ENCODE results near the gene NEK9.
"Not testable (repeated sequence)": the region's sequence is repeated elsewhere in the genome, so short reads cannot be mapped to it uniquely, and the experiment has no call there.

Gene NEK9

DNA sequence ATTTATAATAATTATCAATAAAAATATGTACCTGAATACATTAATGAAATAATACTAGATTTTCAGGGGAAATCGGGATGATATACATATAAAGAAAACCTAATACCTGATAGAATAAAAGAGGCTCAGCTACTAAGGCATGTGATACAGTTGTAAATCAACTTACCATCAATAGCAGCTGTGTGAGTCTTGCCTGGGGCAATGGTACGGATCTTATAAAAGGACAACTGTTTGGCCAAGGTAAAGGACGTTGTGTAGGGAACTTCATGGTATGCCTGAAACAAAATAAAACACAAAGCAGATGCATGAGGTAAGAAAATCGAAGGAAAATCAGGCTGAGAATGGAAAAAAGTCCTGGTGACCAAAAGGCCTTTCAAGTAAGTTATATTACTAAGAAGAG, 25.4 kb downstream of the NEK9 start:
- DNase-seq (ENCODE audit: low spot score) = no peak

DNA sequence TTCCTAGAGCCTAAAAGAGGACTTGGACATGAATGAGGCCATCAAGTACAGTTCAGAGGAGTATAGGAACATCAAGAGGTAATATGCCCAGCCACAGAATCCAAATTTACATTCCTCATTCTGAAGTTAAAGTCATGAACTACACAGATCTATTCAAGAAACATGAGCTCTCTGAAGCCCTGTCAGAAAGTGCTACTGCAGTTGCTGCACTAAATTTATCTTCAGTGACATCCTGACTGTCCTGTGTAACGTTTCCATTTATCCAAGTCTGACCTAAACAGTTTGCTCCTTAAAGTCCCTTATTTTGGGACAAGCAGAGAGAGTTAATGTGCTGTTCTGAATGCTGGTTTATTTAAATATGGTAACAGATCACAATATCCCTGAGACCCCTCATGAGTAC, 28.2 kb downstream of the NEK9 start:
- DNase-seq (ENCODE audit: low spot score) = no peak

DNA sequence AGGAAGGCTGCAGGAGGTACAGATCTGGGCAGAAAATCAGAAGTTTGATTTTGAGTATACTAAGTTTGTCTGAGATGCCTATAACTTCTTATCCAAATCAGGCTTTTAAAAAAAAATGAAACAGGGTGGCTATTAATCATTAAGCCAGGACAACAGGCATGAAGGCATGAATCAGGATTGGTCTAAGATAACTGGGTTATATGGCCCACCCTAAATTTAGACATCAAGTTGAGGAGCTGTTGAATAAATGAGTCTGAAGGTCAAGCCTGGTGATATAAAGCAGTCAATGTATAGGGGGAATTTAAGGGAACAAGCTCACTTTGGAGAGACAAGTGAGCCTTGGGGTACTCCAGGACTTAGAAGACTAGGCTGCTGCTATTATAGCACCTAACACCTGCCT, 28.6 kb downstream of the NEK9 start:
- no peak for DNase-seq (ENCODE audit: low spot score)

DNA sequence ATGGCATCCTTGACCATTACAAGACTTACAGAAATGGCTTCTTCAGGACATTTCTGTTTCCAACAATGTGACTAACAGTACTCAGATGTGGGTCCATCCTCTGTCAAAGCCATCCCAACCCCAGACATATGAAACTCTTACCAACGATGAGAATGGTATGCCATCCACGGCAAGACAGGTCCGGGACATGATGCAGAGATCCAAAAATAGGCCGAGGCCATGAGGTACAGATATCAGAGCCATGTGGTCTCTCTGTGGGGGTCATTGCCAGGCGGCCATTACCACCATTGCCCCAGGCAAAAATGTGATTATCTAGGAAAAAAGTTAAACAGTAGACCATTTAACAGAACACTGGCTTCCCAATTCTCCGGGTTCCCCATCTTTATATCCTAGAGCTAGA, 29.9 kb downstream of the NEK9 start:
- DNase-seq (ENCODE audit: low spot score) = no peak

DNA sequence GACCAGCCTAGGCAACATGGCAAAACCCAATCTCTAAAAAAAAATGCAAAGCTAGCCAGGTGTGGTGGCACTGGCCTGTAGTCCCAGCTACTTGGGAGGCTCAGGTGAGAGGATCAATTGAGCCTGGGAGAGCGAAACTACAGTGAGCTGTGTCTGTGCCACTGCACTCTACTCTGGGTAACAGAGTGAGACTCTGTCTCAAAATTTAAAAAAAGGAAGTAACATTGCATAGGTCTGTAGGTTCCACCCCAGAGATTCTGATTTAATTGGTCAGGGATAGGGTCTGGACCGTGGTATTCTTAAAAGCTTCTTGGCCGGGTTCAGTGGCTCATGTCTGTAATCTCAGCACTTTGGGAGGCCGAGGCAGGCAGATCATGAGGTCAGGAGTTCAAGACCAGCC, 31.2 kb downstream of the NEK9 start:
- DNase-seq (ENCODE audit: low spot score) = no peak

DNA sequence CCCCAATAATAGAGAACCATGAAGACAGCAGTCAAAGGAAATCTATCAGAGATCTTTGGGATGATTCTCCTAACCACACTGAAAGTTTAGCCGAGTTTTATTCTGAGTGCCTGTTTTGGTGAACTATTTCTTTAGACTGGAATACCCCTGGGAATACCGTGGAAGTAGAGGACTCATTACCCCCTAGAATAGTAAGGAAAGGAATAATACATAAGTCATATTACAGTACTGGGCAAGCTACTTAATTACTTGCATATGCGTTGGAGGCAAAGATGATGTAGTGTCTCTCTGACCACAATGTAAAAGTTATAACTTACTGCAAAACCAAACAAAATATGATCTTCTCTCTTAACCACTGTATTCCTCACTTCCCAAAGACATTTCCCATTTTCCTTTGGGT, 32.0 kb downstream of the NEK9 start:
- DNase-seq (ENCODE audit: low spot score) = no peak

DNA sequence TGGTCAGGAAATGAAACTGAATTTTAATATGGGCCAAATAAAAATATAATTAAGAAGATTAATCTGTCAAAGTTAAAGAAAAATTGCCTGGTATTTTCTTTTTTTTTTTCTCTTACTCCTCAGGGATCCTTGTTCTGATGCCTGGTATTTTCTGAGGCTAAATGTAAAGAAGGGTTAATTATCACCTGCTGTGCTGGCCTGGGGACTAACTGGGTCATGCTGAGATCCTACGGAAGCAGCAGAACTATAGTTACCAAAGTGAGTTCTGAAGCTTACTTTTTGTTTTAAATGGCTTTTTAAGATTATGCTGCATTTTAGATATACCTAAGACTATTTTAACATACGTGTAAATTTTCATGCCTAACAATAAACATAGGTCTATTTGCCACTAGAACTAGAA, 34.1 kb downstream of the NEK9 start:
- no peak for DNase-seq (ENCODE audit: low spot score)

DNA sequence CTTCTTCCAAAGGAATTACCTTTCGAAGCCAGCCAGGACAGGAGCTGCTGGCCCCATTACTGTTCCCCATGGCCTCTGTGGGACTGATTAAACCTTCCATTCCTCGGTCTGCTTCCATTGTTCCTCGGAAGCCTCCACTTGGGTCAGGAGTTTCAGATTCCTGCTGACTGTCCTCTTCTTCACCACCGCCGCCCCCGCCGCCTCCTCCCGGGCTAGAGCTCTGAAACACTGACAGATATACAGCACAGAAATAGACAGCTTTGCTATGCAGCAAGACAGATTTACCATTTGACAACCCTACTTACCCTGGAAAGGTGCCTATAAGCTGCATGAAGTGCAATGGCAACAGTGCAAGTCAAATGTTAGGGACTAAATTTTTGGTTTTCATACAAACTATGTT, 35.6 kb downstream of the NEK9 start:
- no peak for DNase-seq (ENCODE audit: low spot score)

DNA sequence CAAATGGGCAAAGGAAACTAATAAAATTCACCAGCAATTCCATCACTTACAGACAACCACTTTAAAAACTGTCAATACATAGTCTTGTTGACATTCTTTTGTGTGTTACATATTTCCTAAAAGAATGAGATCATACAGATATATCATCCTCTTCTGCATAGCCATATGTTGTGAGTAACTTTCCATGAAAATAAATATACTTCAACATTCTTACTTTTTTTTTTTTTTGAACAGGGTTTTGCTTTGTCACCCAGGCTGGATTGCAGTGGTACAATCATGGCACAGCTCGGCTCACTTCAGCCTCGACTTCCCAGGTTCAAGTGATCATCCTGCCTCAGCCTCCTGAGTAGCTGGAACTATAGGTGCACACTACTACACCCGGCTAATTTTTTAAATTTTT, 36.5 kb downstream of the NEK9 start:
- no peak for DNase-seq (ENCODE audit: low spot score)

DNA sequence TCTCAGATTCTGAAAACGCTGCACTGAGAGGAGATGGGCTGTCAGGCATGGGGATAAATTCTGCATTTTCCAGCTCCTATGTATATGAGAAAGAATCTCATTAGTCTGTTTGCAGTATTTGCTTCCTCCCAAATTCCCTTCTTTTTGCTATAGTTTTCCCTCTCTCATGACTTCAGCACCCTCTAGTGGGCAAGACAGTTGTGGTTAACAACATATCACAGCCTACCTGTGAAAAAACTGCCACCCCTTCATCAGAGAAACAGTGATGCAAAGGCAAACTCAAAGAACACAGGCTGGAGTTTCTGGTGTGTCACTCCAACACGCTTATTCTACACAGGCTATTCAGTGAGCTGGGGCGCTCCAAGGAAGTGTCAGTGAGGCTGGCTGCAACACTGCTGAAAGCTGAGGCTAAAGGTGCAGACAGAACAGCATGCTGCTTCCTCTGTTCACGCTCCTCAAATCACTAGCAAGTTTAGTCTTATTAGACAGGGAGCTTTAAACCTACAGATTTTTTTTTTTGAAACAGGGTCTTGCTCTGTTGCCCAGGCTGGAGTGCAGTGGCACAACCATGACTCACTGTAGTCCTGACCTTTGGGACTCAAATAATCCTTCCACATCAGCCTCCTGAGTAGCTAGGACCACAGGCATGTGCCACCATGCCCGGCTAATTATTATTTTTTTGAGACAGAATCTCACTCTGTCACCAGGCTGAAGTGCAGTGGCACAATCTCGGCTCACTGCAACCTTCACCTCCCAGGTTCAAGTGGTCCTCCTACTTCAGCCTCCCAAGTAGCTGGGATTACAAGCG, 38.1 kb downstream of the NEK9 start:
- DNase-seq (ENCODE audit: low spot score) = peak; percentile 68

DNA sequence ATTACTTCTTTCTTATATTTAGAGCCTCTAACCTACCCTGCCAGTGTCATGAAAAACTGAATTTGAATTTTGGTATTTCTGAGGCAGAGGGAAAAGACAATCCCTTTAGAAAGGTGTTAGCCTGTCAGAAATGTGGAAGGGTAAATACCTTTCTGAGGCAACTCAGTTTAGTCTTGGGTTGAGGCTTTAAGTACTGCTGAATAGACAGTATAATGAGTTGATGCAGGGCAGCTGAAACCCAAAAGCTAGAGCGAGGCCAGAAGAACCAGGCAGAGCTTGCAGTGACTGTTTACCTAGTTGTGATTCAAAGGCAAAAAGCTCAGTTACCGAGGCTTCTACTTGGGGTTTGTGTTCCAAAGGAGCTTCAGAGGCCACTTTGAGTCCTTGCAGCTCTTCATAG, 38.7 kb downstream of the NEK9 start:
- no peak for DNase-seq (ENCODE audit: low spot score)

DNA sequence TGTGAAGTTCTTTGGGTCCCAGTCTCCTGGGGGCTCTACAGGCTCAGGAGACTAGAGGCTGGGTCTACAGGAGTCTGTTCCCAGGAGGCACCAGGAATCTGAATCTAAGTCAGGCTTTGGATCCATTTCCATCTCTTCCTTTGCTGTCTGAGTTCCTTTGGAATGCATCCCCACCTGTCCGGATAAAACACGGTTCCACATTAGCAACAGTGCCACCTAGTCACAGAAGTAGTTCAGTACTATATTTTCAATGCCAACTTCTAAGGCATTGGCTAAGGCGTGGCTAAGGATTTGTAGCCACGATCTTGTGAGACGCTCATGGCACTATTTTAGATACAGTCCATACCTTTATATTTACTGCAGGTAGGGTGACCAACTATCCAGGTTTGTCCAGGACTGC, 42.3 kb downstream of the NEK9 start:
- no peak for DNase-seq (ENCODE audit: low spot score)

DNA sequence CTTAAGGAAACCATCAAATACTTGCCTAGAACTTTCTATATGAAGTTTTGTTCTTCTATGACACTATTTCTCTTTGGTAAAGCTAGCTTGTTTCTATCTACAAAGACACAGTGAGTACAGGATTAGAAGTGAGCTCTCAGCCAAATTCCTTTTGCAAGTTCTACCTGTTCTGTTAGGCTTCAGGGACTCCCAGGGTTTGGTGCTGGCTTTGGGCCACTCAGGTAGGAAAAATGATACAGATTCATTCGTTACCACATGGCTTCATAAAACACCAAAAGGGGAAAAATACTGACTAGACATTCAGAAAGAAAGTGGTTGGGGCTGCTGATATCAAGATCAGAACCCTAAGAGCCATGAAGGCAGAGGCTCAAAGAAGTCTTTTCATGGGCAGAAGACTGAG, 43.6 kb downstream of the NEK9 start:
- DNase-seq (ENCODE audit: low spot score) = no peak

DNA sequence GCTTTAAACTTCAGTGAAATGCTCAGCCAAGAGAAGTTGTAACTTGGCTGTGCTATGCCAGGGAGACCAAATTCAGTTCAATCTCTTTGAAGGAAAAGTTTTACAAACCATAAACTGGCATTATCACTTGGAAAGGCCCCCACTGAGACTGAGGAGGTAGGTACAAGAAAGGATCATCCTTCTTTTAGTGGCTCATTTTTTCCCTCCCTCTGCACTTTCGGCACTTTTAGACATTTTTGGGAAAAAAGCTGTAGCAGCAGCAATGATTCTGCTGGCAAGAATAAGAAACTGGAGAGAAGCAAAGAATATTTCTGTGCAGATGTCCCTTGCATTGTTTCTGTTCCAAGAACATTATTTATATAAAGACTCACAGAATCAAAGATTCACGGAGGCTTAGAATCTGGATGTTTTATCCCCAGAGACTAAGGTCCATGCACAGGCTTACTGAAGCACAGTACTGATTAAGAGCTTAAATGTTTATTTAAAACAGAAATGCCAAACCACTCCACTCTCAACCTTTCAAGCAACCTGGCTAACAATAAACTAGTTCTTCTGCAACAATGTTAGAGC, 45.1 kb downstream of the NEK9 start:
- no peak for DNase-seq (ENCODE audit: low spot score)

DNA sequence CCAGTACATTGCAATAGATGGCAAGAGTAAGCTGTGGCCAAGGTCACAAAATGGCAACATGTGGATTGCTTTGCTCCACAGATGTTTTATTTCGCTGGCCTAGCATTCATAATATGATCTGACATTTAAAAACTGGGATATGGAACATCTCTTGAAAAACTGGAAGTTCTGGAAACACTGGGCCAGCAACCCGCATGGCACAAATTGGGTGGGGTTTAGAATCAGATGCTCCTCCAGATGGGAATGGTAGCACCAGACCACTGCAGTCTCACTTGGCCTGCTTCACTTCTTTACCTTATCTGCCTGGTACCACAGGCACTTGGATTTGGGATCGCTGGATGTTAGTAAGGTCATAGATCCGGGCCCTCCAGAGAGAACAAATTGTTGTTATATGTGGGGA, 47.3 kb downstream of the NEK9 start:
- no peak for DNase-seq (ENCODE audit: low spot score)

DNA sequence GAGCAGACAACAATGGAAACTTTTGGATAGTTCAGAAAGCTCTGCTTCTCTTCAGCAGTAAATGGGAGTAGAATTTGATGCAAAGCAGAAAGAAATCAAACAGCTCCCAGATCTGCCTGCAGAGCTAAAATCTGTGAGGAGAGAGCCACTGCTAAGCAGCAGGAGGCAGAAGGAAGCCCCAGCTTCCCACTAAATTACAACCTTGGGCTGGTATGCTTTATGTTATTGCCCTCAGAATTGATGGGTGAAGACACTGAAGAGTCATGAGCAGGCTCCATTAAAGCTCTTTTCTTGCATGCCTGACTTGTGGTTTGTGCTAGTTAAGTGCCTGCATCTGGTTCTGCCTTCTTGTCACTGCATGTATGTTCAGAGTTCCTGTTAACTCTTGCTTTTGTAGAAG, 49.1 kb downstream of the NEK9 start:
- no peak for DNase-seq (ENCODE audit: low spot score)

DNA sequence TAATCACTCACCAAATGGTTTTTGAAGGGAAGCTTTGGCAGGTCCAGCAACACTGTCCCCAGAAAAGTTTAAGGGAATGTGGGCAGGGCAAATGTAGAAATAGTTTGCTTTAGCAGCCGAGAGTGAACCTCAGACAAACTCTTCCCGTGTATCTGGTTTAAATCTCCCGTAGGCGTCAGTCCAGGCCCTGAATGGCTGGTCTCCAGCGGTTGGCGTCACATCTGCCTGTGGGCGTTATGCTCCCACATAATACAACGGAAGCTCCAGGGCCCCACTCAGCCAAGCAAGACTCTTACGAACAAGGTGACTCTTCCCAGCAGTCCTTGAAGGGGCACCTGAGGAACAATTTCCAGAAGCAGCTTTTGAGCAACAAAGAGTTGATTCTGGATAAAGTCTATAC, 56.5 kb downstream of the NEK9 start:
- DNase-seq (ENCODE audit: low spot score) = no peak

DNA sequence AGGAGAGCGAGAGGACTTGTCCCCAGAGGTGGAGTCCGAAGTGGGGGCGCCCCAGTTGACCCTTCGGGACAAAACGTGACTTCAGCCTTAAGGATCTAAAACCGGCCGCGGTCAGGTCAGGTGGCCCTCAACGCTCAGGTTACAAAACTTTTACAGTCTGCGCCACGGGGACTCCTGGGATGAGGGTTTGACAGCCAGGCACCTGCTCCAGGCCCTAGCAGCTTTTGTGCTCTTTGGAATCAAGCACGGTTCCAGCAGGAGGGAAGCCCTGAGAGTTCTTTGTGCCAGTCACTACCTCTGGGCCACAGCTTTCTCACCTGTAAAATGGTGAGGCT, 57.1 kb downstream of the NEK9 start:
- peak; percentile 61 for DNase-seq (ENCODE audit: low spot score)

DNA sequence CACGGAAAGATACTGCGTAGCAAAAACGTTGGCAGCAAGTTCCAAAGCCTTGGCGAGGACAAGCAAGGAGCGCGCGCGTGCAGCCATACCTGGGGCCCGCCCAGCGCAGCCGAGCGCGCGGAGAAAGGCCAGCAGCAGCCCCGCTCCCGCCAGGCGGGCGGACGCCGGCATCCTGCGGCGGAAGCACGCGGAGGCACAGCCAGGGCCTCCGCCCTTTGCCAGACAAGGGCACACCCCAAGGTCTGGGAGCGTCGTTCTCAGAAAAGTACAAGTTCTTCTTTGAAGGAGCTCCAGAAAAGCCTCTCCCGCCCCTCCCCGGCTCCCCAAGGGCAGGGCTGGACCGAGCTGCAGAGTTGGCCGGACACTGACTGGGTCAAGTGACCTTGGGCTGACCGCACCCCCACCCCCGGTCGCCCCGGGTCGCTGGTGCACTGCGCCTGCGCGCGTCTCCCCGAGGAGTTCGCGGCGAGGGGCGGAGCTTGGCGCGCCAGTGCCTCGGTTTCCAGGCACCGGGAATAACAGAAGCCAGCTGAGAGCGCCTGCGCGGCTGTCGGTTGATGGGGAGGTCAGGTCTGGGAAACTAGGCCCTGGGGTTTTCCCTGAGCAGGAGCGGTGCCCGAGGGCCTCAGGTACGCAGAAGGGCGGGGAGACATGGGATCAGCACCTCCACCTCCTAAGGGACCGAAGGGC, 57.6 kb downstream of the NEK9 start, which contains the start of gene ZC2HC1C:
Gene ZC2HC1C, plus strand, starts transcription at position 521 of the 690 bp plus-strand sequence. CDS start 933 bp downstream, outside the sequence.
- peak; percentile 95 for DNase-seq (ENCODE audit: low spot score)

DNA sequence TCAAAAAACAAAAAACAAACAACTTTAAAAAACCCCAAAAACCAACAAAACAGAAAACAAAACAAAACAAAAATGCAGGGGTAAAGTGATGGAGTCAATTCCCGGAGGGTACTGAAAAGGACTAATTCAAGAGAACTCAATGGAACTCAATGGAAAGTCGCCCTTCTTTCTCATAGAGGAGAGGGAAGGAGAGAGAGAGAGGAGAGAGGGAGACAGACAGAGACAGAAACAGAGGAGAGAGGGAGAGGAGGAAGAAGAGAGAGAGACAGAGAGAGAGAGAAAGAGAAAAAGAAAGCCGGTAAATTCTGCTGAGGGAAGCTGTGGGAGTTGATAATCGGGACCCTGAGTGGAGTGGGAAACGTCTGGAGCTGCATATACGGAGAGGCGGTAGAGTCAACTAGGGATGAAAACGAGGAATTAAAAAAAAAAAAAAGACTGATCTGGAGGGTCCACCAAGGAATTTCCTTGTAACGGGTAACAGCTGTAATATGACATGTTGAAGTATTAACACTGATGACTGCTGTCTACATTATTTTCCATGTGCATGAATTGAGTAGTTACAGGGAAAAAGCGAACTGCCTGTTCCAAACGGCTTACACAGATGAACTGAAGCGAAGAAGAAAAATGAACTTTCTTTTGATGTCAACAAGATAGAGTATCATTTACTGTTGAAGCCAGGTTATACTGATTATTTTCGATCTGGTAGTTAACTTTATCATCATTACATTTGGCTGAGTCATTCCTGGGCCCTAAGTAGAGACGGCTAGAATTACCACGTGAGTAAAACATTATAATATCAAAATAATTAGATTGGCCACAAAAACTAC, 58.3 kb downstream of the NEK9 start:
- DNase-seq (ENCODE audit: low spot score) = no peak

DNA sequence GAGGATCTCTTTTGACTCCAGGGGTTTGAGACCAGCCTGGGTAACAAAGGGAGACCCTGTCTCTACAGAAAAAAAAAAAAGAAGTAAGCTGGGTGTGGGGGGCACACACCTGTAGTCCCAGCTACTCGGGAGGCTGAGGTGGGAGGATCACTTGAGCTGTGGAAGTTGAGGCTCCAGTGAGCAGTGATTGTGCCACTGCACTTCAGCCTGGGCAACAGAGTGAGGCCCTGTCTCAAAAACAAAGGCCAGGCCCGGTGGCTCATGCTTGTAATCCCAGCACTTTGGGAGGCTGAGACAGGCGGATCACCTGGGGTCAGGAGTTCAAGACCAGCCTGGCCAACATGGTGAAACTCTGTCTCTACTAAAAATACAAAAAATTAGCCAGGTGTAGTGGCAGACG, 59.1 kb downstream of the NEK9 start:
- not testable (repeated sequence) for DNase-seq (ENCODE audit: low spot score)

DNA sequence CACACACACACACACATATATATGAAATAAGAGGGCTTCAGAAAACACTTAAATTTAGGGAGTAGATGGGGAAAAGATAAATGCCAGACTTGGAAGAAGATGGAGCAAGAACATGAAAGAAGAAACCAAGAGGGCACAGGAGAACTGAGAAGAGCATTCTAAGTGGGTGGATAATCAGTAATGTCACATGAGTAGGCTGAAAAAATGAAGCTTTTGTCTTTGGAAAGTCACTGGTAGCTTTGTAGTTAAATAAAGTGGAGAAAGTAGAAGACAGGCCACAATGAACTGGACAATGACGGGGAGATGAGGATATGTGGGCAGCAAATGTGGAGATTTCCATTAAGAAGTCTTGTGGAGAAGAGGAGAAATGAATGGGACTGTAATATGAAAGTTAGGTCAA, 59.6 kb downstream of the NEK9 start:
- no peak for DNase-seq (ENCODE audit: low spot score)

DNA sequence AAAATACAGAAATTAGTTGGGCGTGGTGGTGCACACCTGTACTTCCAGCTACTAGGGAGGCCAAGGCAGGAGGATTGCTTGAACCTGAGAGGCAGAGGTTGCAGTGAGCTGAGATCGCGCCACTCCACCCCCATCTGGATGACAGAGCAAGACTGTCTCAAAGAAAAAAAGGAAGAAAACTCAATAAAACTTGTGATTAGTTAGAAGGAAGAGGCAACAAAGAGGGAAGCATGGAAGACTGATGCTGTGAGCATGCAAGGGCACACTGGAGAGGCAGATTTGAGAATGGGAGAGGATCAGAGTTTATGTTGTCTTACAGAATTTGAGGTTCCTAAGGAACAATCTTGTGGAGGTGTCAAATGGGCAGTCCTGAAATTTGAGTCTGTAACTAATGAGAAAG, 60.2 kb downstream of the NEK9 start:
- DNase-seq (ENCODE audit: low spot score) = no peak
